Astrocyte (in vitro differentiated cells and primary cell): ENCODE measurements around the gene CHST9. TPM values are rescaled to one million over a fixed set of nuclear protein-coding genes. Genes with fewer than 3 reads are reported as not detected.

ENCODE experiments used
- DNase-seq: peaks from one replicate; pipeline ENCODE4 v3.0.0-alpha.2; 2010; ENCODE audit warnings: low read depth
- FAIRE-seq: peaks from 2 replicates; lab custom pipeline; 2011; peaks lifted over from hg19 to GRCh38; lab: Jason Lieb, UNC
- H2AFZ ChIP-seq: 2 replicates; pipeline ENCODE4 v1.6.0; 2012; ENCODE audit warnings: low read depth, low read length, inconsistent platforms
- H3K27ac ChIP-seq: 2 replicates; pipeline ENCODE4 v1.5.1; 2011; ENCODE audit warnings: low read depth, low read length, inconsistent platforms
- H3K27me3 ChIP-seq: 2 replicates; pipeline ENCODE4 v1.6.0; 2011; ENCODE audit warnings: low read length, inconsistent platforms; ENCODE audit not compliant: insufficient read depth
- H3K36me3 ChIP-seq: 2 replicates; pipeline ENCODE4 v1.5.1; 2011; ENCODE audit warnings: low read length, inconsistent platforms; ENCODE audit not compliant: insufficient read depth
- H3K4me1 ChIP-seq: 2 replicates; pipeline ENCODE4 v1.5.1; 2011; ENCODE audit warnings: low read length, inconsistent platforms; ENCODE audit not compliant: insufficient read depth
- H3K4me2 ChIP-seq: 2 replicates; pipeline ENCODE4 v1.6.0; 2012; ENCODE audit warnings: low read length, inconsistent platforms
- H3K4me3 ChIP-seq: 2 replicates; pipeline ENCODE4 v1.5.1; 2011; ENCODE audit warnings: low read depth, mild to moderate bottlenecking, low read length, inconsistent platforms; ENCODE audit not compliant: insufficient read depth
- H3K79me2 ChIP-seq: 2 replicates; pipeline ENCODE4 v1.6.0; 2012; ENCODE audit warnings: mild to moderate bottlenecking, low read length, inconsistent platforms; ENCODE audit not compliant: insufficient read depth
- H3K9ac ChIP-seq: 2 replicates; pipeline ENCODE4 v1.6.0; 2012; ENCODE audit warnings: mild to moderate bottlenecking, low read length, inconsistent platforms
- H3K9me3 ChIP-seq: 2 replicates; pipeline ENCODE4 v1.5.1; 2012; ENCODE audit warnings: low read depth, mild to moderate bottlenecking, low read length, inconsistent platforms; ENCODE audit not compliant: insufficient read depth
- H4K20me1 ChIP-seq: 2 replicates; pipeline ENCODE4 v1.6.0; 2012; ENCODE audit warnings: low read length, inconsistent platforms; ENCODE audit not compliant: insufficient read depth
- H3K27ac Mint-ChIP-seq: one replicate; pipeline ENCODE4 v1.8.0; 2021; ENCODE audit warnings: mild to moderate bottlenecking, mixed read lengths; ENCODE audit not compliant: unreplicated experiment
- H3K27me3 Mint-ChIP-seq: one replicate; pipeline ENCODE4 v1.8.0; 2021; ENCODE audit warnings: low read depth, mixed read lengths; ENCODE audit not compliant: unreplicated experiment
- H3K36me3 Mint-ChIP-seq: one replicate; pipeline ENCODE4 v1.8.0; 2021; ENCODE audit warnings: low read depth, mixed read lengths; ENCODE audit not compliant: unreplicated experiment
- H3K4me1 Mint-ChIP-seq: one replicate; pipeline ENCODE4 v1.8.0; 2021; ENCODE audit warnings: low read depth, mixed read lengths; ENCODE audit not compliant: unreplicated experiment
- H3K4me3 Mint-ChIP-seq: one replicate; pipeline ENCODE4 v1.8.0; 2021; ENCODE audit warnings: mild to moderate bottlenecking, moderate library complexity, mixed read lengths; ENCODE audit not compliant: unreplicated experiment
- H3K9me3 Mint-ChIP-seq: one replicate; pipeline ENCODE4 v1.8.0; 2021; ENCODE audit warnings: mild to moderate bottlenecking, mixed read lengths; ENCODE audit not compliant: unreplicated experiment
- EZH2 ChIP-seq: IDR thresholded peaks from 2 replicates; pipeline ENCODE4 v1.6.1; 2012; ENCODE audit warnings: mild to moderate bottlenecking, low read length, inconsistent platforms; ENCODE audit not compliant: insufficient read depth
- total RNA-seq: library from RNA; stranded (reverse); gene quantifications from 2 replicates; pipeline ENCODE4 v1.2.1, GENCODE V29; 2021
- TF ChIP-seq, protein P1 (sequence below): IDR thresholded peaks from 2 replicates; pipeline ENCODE4 v1.5.1; 2011; ENCODE audit warnings: low read depth, mild to moderate bottlenecking, inconsistent platforms, low read length, moderate library complexity; ENCODE audit not compliant: insufficient read depth

Gene CHST9
- total RNA-seq, 1 donor from 2014 or later: 1.3 TPM

DNA sequence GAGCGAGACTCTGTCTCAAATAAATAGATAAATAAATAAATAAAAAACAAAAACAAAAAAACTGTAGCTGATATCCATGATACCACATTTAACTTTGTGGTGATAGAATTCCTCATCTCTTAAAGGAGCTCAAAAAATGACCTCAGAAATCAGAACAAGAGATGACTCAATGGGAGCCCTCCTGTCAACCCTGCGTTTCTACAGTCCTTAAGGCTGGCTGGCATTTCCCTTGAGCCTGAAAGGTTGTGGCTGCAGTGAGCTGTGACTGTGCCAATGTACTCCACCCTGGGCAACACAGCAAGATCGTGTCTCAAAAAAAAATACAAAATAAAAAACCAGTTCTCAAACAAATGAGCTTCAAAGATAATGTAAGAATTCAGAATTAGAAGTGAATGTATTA lies 40.4 kb downstream of the CHST9 start:
- H3K9me3 ChIP-seq: peaks cover 2% of the 10 kb centered on the region
- H3K36me3 ChIP-seq: no peaks in the 10 kb centered on the region
- no peaks in the 10 kb centered on the region for H3K27me3 ChIP-seq
- Mint-ChIP-seq H3K27me3 (no peaks in the 10 kb centered on the region), H3K9me3 (no peaks in the 10 kb centered on the region), H3K4me1 (peaks cover 2% of the 10 kb centered on the region), H3K4me3 (no peak overlapping the region), H3K36me3 (no peaks in the 10 kb centered on the region), H3K27ac (no peak overlapping the region)
- H3K4me3 ChIP-seq: no peak overlapping the region
- no peak for DNase-seq
- no peak overlapping the region for H2AFZ ChIP-seq
- FAIRE-seq: no peak
- no peaks in the 10 kb centered on the region for H3K4me1 ChIP-seq
- H3K4me2 ChIP-seq: no peak overlapping the region
- TF ChIP-seq, protein P1, sequence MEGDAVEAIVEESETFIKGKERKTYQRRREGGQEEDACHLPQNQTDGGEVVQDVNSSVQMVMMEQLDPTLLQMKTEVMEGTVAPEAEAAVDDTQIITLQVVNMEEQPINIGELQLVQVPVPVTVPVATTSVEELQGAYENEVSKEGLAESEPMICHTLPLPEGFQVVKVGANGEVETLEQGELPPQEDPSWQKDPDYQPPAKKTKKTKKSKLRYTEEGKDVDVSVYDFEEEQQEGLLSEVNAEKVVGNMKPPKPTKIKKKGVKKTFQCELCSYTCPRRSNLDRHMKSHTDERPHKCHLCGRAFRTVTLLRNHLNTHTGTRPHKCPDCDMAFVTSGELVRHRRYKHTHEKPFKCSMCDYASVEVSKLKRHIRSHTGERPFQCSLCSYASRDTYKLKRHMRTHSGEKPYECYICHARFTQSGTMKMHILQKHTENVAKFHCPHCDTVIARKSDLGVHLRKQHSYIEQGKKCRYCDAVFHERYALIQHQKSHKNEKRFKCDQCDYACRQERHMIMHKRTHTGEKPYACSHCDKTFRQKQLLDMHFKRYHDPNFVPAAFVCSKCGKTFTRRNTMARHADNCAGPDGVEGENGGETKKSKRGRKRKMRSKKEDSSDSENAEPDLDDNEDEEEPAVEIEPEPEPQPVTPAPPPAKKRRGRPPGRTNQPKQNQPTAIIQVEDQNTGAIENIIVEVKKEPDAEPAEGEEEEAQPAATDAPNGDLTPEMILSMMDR: no peak
- TF ChIP-seq EZH2: no peak
- no peak overlapping the region for H3K9ac ChIP-seq
- no peaks in the 10 kb centered on the region for H4K20me1 ChIP-seq
- H3K27ac ChIP-seq: no peak overlapping the region
- no peaks in the 10 kb centered on the region for H3K79me2 ChIP-seq

GRCh38 chr18:27143580-27144287 lies 41.4 kb downstream of the CHST9 start:
- Mint-ChIP-seq H3K4me1 (peaks cover 2% of the 10 kb centered on the region), H3K27ac (no peak overlapping the region), H3K9me3 (no peaks in the 10 kb centered on the region), H3K36me3 (no peaks in the 10 kb centered on the region), H3K27me3 (no peaks in the 10 kb centered on the region), H3K4me3 (no peak overlapping the region)
- Histone ChIP-seq H3K4me3 (no peak overlapping the region), H3K9ac (no peak overlapping the region), H3K79me2 (no peaks in the 10 kb centered on the region), H3K36me3 (no peaks in the 10 kb centered on the region), H4K20me1 (no peaks in the 10 kb centered on the region), H2AFZ (no peak overlapping the region), H3K27me3 (no peaks in the 10 kb centered on the region), H3K9me3 (peaks cover 2% of the 10 kb centered on the region), H3K4me2 (no peak overlapping the region), H3K27ac (no peak overlapping the region), H3K4me1 (no peaks in the 10 kb centered on the region)
- DNase-seq (no peak), FAIRE-seq (no peak)
- TF ChIP-seq, protein P1: no peak
- TF ChIP-seq EZH2: no peak

DNA sequence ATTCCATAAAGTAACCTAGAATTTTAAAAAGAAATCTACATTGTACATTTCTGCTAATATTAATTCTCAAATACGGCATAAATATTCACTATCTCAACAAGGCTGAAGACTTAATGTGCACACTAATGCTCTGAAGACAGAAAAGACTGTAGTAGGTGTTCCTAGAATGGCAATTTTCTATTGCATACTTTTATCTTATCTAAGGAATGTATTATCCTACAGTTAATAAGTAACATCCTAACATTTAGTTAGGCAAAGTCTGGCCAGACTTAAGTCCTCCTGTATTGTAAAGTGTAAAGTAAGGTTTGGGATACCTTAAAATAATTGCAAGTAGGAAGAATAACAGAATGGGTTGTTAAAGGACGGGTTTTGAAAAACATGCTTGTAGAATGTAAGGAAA lies 42.2 kb downstream of the CHST9 start:
- H3K36me3 ChIP-seq: no peaks in the 10 kb centered on the region
- no peak overlapping the region for H3K27ac Mint-ChIP-seq
- H3K4me3 Mint-ChIP-seq: no peak overlapping the region
- no peak overlapping the region for H3K4me2 ChIP-seq
- no peak for DNase-seq
- no peaks in the 10 kb centered on the region for H3K27me3 ChIP-seq
- H4K20me1 ChIP-seq: no peaks in the 10 kb centered on the region
- no peak for FAIRE-seq
- no peaks in the 10 kb centered on the region for H3K27me3 Mint-ChIP-seq
- no peaks in the 10 kb centered on the region for H3K4me1 ChIP-seq
- H3K36me3 Mint-ChIP-seq: no peaks in the 10 kb centered on the region
- H3K79me2 ChIP-seq: no peaks in the 10 kb centered on the region
- no peak overlapping the region for H3K27ac ChIP-seq
- no peak overlapping the region for H3K9ac ChIP-seq
- H3K9me3 Mint-ChIP-seq: no peaks in the 10 kb centered on the region
- no peak overlapping the region for H3K4me3 ChIP-seq
- TF ChIP-seq, protein P1: no peak
- no peak for TF ChIP-seq EZH2
- H2AFZ ChIP-seq: no peak overlapping the region
- H3K4me1 Mint-ChIP-seq: peaks cover 2% of the 10 kb centered on the region
- peaks cover under 1% of the 10 kb centered on the region for H3K9me3 ChIP-seq
